ENCODE measurements around the gene RPS26. TPM values are rescaled to one million over a fixed set of nuclear protein-coding genes. Genes with fewer than 3 reads are reported as not detected.

RPS26 gene
- total and polyA plus RNA-seq, 9 of the 15 experiments (the other 6 are each of a cell fraction or from before 2014, with no cell fraction given): 70.2 to 1,589 (median 852) TPM

- TSS peak; percentile 51 for BruUV-seq (replicated peaks)
- H3K9me3 ChIP-seq (replicated peaks; ENCODE audit: control insufficient read depth, insufficient read depth, low read depth, low read length): no peaks in the 10 kb centered on the region
- 3% methylated on average over 8 of the region's 10 CpGs for WGBS (ENCODE audit: insufficient coverage, low coverage, missing lambda C conversion rate)
- H3K27ac ChIP-seq (ENCODE audit: extremely low read depth, low read depth, low read length): peak within 1 kb of the TSS; percentile 82
- no peaks in the 10 kb centered on the region for H3K9me1 ChIP-seq (ENCODE audit: control insufficient read depth, insufficient read depth, low read length)
- peak within 1 kb of the TSS; percentile 46 for H3K4me3 ChIP-seq
- in situ Hi-C loops (cut with MboI): loop anchor here (10.0 kb wide), 1 partner anchor 206 kb away; the partner anchor contains the start of genes ORMDL2 and SARNP
- H3K79me2 ChIP-seq (ENCODE audit: control insufficient read depth, insufficient read depth, low read length): peaks cover 55% of the 10 kb centered on the region
- H3K36me3 ChIP-seq (ENCODE audit: control insufficient read depth, insufficient read depth, low read length): peaks cover 20% of the 10 kb centered on the region; the same call in 2 of the 3 replicates
- CTCF ChIA-PET (ENCODE audit: low intra/inter-chr PET ratio): no interaction called here
- no peaks in the 10 kb centered on the region for H4K20me1 ChIP-seq (replicated peaks; ENCODE audit: control insufficient read depth, insufficient read depth, low read length)
- H3K27me3 ChIP-seq (ENCODE audit: control insufficient read depth in 2 of 2, insufficient read depth in 2 of 2, low read length in 2 of 2): no peaks in the 10 kb centered on the region
- POLR2A ChIA-PET: interaction anchor here (0.5 to 4.0 kb wide), 12 partner anchors 10 to 594 kb away, joined by 3 to 28 read pairs (median 4); partner anchors contain the start of genes PA2G4, RAB5B and SUOX
- peak within 1 kb of the TSS; percentile 80 to 93 for H3K9ac ChIP-seq (ENCODE audit: insufficient read depth in 1 of 2, low read depth in 2 of 2, low read length in 2 of 2)
- peaks cover 27 to 41% of the 10 kb centered on the region in 2 experiments for H3K4me1 ChIP-seq (replicated peaks in 1 of 2; ENCODE audit: control insufficient read depth in 2 of 2, insufficient read depth in 2 of 2, low read length in 2 of 2)
- H2AFZ ChIP-seq (ENCODE audit: low read depth, low read length): peak within 1 kb of the TSS; percentile 80
- ATAC-seq (peak; percentile 79), DNase-seq (ENCODE audit: extremely low read depth in 1 of 4, low spot score in 3 of 4) (peak; percentile 76 to 95 (median 81)), FAIRE-seq (peak; percentile 86)
- H3K4me2 ChIP-seq (ENCODE audit: insufficient read depth, low read length): peak within 1 kb of the TSS; percentile 92
- intact Hi-C loops (cut with micrococcal nuclease): loop anchor here (1.0 to 2.0 kb wide), 3 partner anchors 13 to 48 kb away; partner anchors contain the start of gene SUOX
- TF ChIP-seq CHAMP1 (IDR thresholded peaks at IDR 0.05) (no peak), SIN3A (IDR thresholded peaks at IDR 0.05; ENCODE audit: borderline replicate concordance in 2 of 2, control insufficient read depth in 1 of 2, low read depth in 2 of 2, low read length in 2 of 2) (peak; percentile 19 to 69; a peak in 1 of 4 replicates), SMARCB1 (IDR thresholded peaks at IDR 0.05; ENCODE audit: insufficient read length, low read depth) (no peak), CREB3 (tag; conservative IDR thresholded peaks at IDR 0.05; ENCODE audit: low read depth) (no peak), CREB1 (IDR thresholded peaks at IDR 0.05) (no peak), CREB1 (CRISPR knock-in tag; IDR thresholded peaks at IDR 0.05) (no peak), ELF1 (tag; IDR thresholded peaks at IDR 0.05) (no peak), ZNF398 (CRISPR knock-in tag; IDR thresholded peaks at IDR 0.05) (no peak), ZNF217 (CRISPR knock-in tag; IDR thresholded peaks at IDR 0.05) (no peak), TBL1XR1 (IDR thresholded peaks at IDR 0.05; ENCODE audit: low read length in 2 of 2) (peak in 1 of 2 experiments; percentile 32; a peak in 1 of 4 replicates), L3MBTL2 (IDR thresholded peaks at IDR 0.05) (peak; percentile 35; the same call in 1 of the 2 replicates), ZNF77 (CRISPR knock-in tag; IDR thresholded peaks at IDR 0.05) (no peak)
These were observed 21.1 kb upstream of the RPS26 start, which contains the start of gene IKZF4 for GRCh38 chr12:56020423-56021184. Gene IKZF4, plus strand, starts transcription at chr12:56021043. Its CDS starts 451 bp downstream, at chr12:56021494.
